ENCODE results near the gene SHROOM4.

SHROOM4 gene

DNA sequence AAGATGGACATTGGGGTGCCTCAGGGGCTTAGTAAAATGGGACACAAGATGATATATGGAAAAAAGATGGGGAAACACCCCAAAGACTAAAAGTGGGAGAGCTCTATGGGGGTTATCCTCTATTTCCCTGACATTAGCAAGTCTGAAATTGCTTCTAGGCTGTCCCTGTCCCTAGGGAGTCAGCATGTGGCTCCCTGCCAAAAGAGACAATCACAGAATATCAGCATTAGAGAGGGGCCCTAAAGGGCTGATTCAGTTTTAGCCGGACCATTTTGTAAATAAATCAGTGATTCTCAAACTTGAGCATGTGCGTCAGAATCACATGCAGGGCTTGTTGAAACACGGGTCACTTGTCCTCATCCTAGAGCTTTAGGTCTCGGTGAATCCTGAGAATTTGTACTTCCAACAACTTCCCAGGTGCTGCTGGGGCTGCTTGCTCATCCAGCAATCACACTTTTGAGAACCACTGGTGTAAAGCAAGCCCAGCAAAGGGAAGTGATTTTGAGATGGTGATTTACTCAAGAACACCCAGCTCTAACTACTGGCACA is 178.1 kb downstream of the SHROOM4 start:
- DNase-seq: peak; percentile 77
- H3K9me3 ChIP-seq: no peaks in the 10 kb centered on the region
- TF ChIP-seq, protein P1, sequence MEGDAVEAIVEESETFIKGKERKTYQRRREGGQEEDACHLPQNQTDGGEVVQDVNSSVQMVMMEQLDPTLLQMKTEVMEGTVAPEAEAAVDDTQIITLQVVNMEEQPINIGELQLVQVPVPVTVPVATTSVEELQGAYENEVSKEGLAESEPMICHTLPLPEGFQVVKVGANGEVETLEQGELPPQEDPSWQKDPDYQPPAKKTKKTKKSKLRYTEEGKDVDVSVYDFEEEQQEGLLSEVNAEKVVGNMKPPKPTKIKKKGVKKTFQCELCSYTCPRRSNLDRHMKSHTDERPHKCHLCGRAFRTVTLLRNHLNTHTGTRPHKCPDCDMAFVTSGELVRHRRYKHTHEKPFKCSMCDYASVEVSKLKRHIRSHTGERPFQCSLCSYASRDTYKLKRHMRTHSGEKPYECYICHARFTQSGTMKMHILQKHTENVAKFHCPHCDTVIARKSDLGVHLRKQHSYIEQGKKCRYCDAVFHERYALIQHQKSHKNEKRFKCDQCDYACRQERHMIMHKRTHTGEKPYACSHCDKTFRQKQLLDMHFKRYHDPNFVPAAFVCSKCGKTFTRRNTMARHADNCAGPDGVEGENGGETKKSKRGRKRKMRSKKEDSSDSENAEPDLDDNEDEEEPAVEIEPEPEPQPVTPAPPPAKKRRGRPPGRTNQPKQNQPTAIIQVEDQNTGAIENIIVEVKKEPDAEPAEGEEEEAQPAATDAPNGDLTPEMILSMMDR (IDR thresholded peaks at IDR 0.05; ENCODE audit: low read depth, low read length): no peak
- H3K4me1 ChIP-seq: peaks cover 8% of the 10 kb centered on the region; the same call in 1 of the 2 replicates
- H3K4me3 ChIP-seq (ENCODE audit: low read depth, low read length): no peak overlapping the region
- no peaks in the 10 kb centered on the region for H3K27me3 ChIP-seq
- H3K36me3 ChIP-seq: no peaks in the 10 kb centered on the region

- TF ChIP-seq, protein P1 (IDR thresholded peaks at IDR 0.05; ENCODE audit: low read depth, low read length): no peak
- no peak for DNase-seq
Measured at GRCh38 chrX:50635162-50635561, 178.8 kb downstream of the SHROOM4 start.

DNA sequence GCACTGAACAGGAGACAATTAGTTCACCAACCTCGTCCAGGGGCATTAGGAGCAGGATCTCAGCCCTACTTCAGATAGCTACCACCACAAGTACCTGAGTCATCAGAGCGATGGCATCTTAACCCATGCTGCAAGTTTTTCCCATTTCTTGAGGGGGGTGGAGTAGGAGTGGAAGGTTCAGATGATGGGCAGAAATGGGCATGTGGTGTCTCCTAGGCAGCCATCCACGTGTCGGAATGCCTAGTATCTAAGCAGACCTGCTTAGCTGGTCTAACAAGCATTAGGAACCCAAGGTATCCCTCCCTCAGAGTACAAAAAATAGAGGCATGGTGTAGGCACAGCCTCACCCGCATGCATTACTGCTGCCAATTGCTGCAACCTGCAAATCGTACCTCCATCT is 184.2 kb downstream of the SHROOM4 start:
- DNase-seq: no peak
- H3K4me3 ChIP-seq (ENCODE audit: low read depth, low read length): no peak overlapping the region
- no peaks in the 10 kb centered on the region for H3K27me3 ChIP-seq
- H3K36me3 ChIP-seq: no peaks in the 10 kb centered on the region
- TF ChIP-seq, protein P1 (IDR thresholded peaks at IDR 0.05; ENCODE audit: low read depth, low read length): no peak
- H3K4me1 ChIP-seq: no peaks in the 10 kb centered on the region
- no peaks in the 10 kb centered on the region for H3K9me3 ChIP-seq

More at GRCh38 chrX:50635162-50635561, 178.8 kb downstream of the SHROOM4 start:
- H3K9me3 ChIP-seq: no peaks in the 10 kb centered on the region
- H3K27me3 ChIP-seq: no peaks in the 10 kb centered on the region
- no peaks in the 10 kb centered on the region for H3K36me3 ChIP-seq
- peaks cover 8% of the 10 kb centered on the region; the same call in 1 of the 2 replicates for H3K4me1 ChIP-seq
- H3K4me3 ChIP-seq (ENCODE audit: low read depth, low read length): no peak overlapping the region

- Histone ChIP-seq H3K4me3 (ENCODE audit: low read depth, low read length) (no peak overlapping the region), H3K36me3 (no peaks in the 10 kb centered on the region), H3K9me3 (no peaks in the 10 kb centered on the region), H3K4me1 (no peaks in the 10 kb centered on the region), H3K27me3 (no peaks in the 10 kb centered on the region)
- DNase-seq: no peak
- TF ChIP-seq, protein P1 (IDR thresholded peaks at IDR 0.05; ENCODE audit: low read depth, low read length): no peak
Measured at GRCh38 chrX:50627696-50628095, 186.3 kb downstream of the SHROOM4 start.

GRCh38 chrX:50626432-50626831 is 187.6 kb downstream of the SHROOM4 start:
- no peak for DNase-seq
- Histone ChIP-seq H3K9me3 (no peaks in the 10 kb centered on the region), H3K36me3 (no peaks in the 10 kb centered on the region), H3K4me3 (ENCODE audit: low read depth, low read length) (no peak overlapping the region), H3K27me3 (no peaks in the 10 kb centered on the region), H3K4me1 (no peaks in the 10 kb centered on the region)
- TF ChIP-seq, protein P1 (IDR thresholded peaks at IDR 0.05; ENCODE audit: low read depth, low read length): no peak

- no peaks in the 10 kb centered on the region for H3K9me3 ChIP-seq
- TF ChIP-seq, protein P1 (IDR thresholded peaks at IDR 0.05; ENCODE audit: low read depth, low read length): no peak
- DNase-seq: no peak
- H3K36me3 ChIP-seq: no peaks in the 10 kb centered on the region
- no peaks in the 10 kb centered on the region for H3K27me3 ChIP-seq
- no peaks in the 10 kb centered on the region for H3K4me1 ChIP-seq
- H3K4me3 ChIP-seq (ENCODE audit: low read depth, low read length): no peak overlapping the region
Measured at GRCh38 chrX:50622751-50623150, 191.2 kb downstream of the SHROOM4 start.

All from BE2C (cell line).